Measurements from ENCODE around the gene B4GALNT4.

- TF ChIP-seq POLR2AphosphoS5 (IDR thresholded peaks at IDR 0.05; ENCODE audit: low read depth, low read length) (no peak), POLR2A (IDR thresholded peaks at IDR 0.05; ENCODE audit: low read depth, low read length) (no peak), TAF1 (IDR thresholded peaks at IDR 0.05; ENCODE audit: low read depth, low read length) (no peak)
These were observed 26.6 kb downstream of the B4GALNT4 start for GRCh38 chr11:395866-396265.
